Large intestine (tissue), 3 donors: ENCODE data around the gene CD300LF. TPM values are rescaled to one million over a fixed set of nuclear protein-coding genes. Genes with fewer than 3 reads are reported as not detected.

Experiments used
- DNase-seq, 2 donors: peaks; one replicate each; pipeline versions ENCODE4 v3.0.0 to v3.0.0-alpha.2; 2013
- H3K27ac ChIP-seq: one replicate; pipeline ENCODE4 v1.5.1; 2013; ENCODE audit warnings: low read length
- H3K27me3 ChIP-seq: 2 replicates; pipeline ENCODE4 v1.6.1; 2013; ENCODE audit warnings: low read length; ENCODE audit not compliant: control insufficient read depth, insufficient read depth
- H3K36me3 ChIP-seq: 2 replicates; pipeline ENCODE4 v1.6.1; 2013; ENCODE audit warnings: low read length; ENCODE audit not compliant: control insufficient read depth, insufficient read depth
- H3K4me1 ChIP-seq: one replicate; pipeline ENCODE4 v1.6.1; 2013; ENCODE audit warnings: low read length; ENCODE audit not compliant: control insufficient read depth, insufficient read depth
- H3K4me3 ChIP-seq: one replicate; pipeline ENCODE4 v1.5.1; 2013; ENCODE audit warnings: low read length
- H3K9me3 ChIP-seq: one replicate; pipeline ENCODE4 v1.6.1; 2013; ENCODE audit warnings: mild to moderate bottlenecking, low read depth, low read length, moderate library complexity; ENCODE audit not compliant: control insufficient read depth
- WGBS: methylation state at CpG from one replicate; pipeline ENCODE4 v1.1.5; 2013; ENCODE audit warnings: low lambda C conversion rate; ENCODE audit not compliant: insufficient coverage; 5-methylcytosine and 5-hydroxymethylcytosine counted together
- polyA plus RNA-seq: library from polyadenylated mRNA; unstranded; fragments of 120-200 nt; gene quantifications from one replicate; pipeline ENCODE4 v1.2.1, GENCODE V29; 2013

CD300LF gene
- polyA plus RNA-seq, 1 donor = 2.2 TPM

DNA sequence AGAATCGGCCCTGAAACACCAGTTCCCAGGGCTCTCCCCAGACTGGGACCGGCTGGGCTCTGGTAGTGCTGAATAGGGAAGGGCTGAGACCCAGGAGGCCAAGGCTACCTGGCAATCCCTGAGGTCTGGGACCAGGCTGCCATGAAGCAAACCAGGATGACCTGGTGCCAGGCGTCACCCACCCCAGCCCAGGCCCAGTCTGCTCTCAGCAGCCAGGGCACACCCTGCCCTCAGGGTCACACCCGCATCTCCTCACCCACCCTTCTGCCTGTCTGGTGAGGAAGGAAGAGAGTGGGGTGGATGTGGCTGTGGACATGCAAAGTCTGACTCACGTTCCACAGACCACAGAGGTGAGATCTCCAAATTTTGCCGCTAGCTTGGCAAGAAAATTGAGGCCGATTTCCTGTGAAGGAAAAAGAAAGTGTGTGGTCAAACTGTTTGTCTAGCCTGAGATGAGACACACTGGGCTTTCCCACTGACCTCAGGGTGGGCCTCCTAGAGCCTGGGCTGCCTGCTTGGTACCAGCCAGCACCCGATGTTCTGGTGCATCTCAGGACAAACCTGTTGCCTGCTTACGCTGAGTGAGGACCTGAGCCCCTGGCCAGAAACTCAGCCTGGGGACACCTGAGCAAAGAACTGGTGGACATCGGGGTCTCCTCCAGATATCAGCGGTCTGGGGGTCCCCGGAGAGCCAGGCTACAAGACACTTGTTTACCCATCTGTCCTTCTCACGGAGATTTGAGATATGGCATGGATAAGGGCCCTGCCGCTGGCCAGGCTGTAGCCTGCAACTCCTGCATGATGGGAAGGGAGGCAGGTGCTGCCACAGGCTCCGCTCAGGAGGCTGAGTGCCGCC is 18.0 kb upstream of the CD300LF start:
- no CpG with 5 or more reads among the region's 16 CpGs for WGBS
- Histone ChIP-seq H3K4me1 (no peaks in the 10 kb centered on the region), H3K27me3 (no peaks in the 10 kb centered on the region), H3K27ac (no peak overlapping the region), H3K4me3 (no peak overlapping the region), H3K9me3 (peaks cover 10% of the 10 kb centered on the region), H3K36me3 (no peaks in the 10 kb centered on the region)
- DNase-seq = no peak

DNA sequence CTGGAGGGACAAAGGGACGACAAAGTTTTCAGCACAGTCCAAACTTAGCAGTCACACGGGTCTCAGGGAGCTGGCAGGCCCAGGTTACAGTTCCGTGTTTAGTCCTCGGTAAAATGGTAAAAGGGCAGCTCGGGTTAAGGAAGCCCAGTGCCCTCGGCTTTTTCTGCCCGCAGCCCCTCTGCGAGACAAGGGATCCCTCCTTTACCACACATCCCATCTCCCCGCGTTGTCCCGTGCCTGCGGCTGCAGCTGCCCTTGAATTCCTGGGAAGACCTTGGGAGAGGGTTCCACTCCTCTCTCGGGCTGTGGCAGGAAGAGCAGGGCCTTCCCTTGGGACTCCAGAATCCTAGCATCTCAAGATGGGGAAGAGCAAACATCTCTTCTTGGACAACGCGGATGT is 17.1 kb upstream of the CD300LF start:
- H3K36me3 ChIP-seq = no peaks in the 10 kb centered on the region
- H3K4me3 ChIP-seq = no peak overlapping the region
- no peaks in the 10 kb centered on the region for H3K4me1 ChIP-seq
- no peaks in the 10 kb centered on the region for H3K27me3 ChIP-seq
- no peak overlapping the region for H3K27ac ChIP-seq
- no peak for DNase-seq
- H3K9me3 ChIP-seq = peaks cover 10% of the 10 kb centered on the region
- no CpG with 5 or more reads among the region's 15 CpGs for WGBS

DNA sequence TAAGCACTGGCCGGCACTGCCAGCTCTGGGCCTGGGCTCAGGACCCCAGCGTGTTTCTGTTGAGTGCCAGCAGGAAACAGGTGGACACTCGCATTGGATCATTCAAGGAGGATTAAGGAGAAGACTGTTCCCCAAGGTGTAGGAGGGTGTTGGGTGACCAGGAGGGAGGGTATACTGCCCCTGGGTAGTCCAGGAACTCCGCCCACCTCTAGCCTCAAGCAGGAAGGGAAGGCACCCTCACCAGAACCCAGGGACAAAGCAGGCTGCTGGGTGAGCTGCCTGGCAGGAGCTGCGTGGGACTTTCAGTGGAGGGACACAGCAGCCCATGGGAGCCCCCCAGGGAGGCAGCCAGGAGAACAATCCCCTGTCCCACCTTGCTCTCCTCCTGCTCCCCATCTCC is 16.6 kb upstream of the CD300LF start:
- Histone ChIP-seq H3K4me1 (no peaks in the 10 kb centered on the region), H3K27me3 (no peaks in the 10 kb centered on the region), H3K27ac (no peak overlapping the region), H3K36me3 (no peaks in the 10 kb centered on the region), H3K4me3 (no peak overlapping the region), H3K9me3 (peaks cover 10% of the 10 kb centered on the region)
- no CpG with 5 or more reads among the region's 5 CpGs for WGBS
- DNase-seq = no peak

DNA sequence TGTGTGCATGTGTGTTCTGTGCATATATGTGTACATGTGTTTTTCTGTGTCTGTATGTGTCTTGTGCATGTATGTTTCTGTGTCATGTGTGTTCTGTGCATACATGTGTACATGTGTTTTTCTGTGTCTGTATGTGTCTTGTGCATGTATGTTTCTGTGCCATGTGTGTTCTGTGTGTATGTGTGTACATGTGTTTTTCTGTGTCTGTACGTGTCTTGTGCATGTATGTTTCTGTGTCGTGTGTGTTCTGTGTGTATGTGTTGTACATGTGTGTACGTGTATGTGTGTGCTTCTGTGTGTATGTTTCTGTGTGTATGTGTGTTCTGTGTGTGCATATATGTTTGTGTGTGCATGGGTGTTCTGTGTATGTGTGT is 16.0 kb upstream of the CD300LF start:
- no peak overlapping the region for H3K27ac ChIP-seq
- 100% methylated on average over 1 of the region's 3 CpGs for WGBS
- H3K4me1 ChIP-seq = no peaks in the 10 kb centered on the region

DNA sequence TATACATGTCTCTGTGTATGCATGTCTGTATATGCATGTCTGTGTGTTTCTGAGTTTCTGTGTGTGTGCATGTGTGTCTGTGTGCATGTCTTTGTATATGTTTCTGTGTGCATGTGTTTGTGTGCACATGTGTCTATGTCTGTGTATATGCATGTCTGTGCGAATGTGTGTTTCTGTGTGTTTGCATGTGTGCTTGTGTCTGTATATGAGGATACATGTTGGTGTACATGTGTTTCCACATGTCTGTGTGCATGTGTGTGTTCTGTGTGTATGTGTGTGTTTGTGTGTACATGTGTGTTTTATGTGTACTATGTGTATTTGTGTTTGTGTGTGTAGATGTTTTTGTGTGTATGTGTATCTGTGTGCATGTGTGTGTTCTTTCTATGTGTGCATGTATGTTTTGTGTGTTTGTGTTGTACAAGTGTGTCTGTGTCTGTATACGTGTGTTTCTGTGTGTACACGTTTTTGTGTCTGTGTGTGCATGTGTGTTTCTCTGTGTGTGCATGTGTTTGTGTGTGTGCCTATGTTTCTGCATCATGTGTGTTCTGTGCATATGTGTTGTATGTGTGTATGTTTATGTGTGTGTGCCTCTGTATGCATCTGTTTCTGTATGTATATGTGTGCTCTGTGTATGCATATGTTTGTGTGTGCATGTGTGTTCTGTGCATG is 15.4 kb upstream of the CD300LF start:
- no peak for DNase-seq
- no peak overlapping the region for H3K4me3 ChIP-seq
- WGBS = no CpG with 5 or more reads among the region's 3 CpGs
- H3K9me3 ChIP-seq = peaks cover 10% of the 10 kb centered on the region
- no peak overlapping the region for H3K27ac ChIP-seq
- no peaks in the 10 kb centered on the region for H3K27me3 ChIP-seq
- H3K4me1 ChIP-seq = no peaks in the 10 kb centered on the region
- H3K36me3 ChIP-seq = no peaks in the 10 kb centered on the region

More for the DNA sequence above, 16.0 kb upstream of the CD300LF start:
- DNase-seq = no peak
- H3K36me3 ChIP-seq = no peaks in the 10 kb centered on the region
- no peak overlapping the region for H3K4me3 ChIP-seq
- peaks cover 10% of the 10 kb centered on the region for H3K9me3 ChIP-seq
- no peaks in the 10 kb centered on the region for H3K27me3 ChIP-seq

DNA sequence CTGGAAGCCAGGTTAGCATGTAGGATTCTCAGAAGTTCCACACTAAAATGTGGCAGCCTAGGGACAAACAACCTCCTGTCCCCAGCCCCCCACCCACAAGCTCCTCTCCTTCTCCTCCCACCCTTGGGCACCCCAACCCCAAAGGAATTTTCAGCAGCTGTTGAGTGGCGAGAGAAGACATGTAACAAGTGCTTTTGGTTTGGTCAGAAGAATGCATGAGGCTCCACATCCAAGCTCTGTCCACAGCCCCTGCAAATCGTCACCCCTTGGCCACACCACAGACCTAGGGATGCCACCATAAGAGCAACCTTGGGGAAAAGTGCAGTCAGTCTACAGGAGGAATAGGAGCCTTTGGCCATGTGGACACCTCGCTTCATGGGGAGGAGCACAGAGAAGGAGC is 12.4 kb upstream of the CD300LF start:
- DNase-seq = no peak
- no peak overlapping the region for H3K4me3 ChIP-seq
- no peaks in the 10 kb centered on the region for H3K4me1 ChIP-seq
- H3K27me3 ChIP-seq = no peaks in the 10 kb centered on the region
- H3K27ac ChIP-seq = no peak overlapping the region
- H3K36me3 ChIP-seq = no peaks in the 10 kb centered on the region
- H3K9me3 ChIP-seq = peaks cover 10% of the 10 kb centered on the region
- no CpG with 5 or more reads among the region's 3 CpGs for WGBS

DNA sequence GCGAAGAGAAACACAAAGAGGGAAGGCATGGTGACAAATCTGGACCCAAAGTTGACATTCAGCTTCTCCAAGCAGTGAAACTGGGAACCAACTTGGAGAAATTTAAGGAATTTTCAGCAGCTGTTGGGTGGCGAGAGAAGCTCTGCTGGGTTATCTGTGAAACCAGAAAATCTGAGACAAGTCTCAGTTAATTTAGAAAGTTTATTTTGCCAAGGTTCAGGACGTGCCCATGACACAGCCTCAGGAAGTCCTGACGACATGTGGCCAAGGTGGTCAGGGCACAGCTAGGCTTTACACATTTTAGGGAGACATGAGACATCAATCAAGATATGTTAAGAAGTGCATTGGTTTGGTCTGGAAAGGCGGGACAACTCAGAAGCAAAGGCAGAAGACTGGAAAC is 11.2 kb upstream of the CD300LF start:
- H3K9me3 ChIP-seq = peaks cover 10% of the 10 kb centered on the region
- H3K27ac ChIP-seq = no peak overlapping the region
- H3K4me3 ChIP-seq = no peak overlapping the region
- no peak for DNase-seq
- WGBS = 86% methylated on average over 1 of the region's 5 CpGs
- no peaks in the 10 kb centered on the region for H3K27me3 ChIP-seq
- no peaks in the 10 kb centered on the region for H3K36me3 ChIP-seq
- H3K4me1 ChIP-seq = no peaks in the 10 kb centered on the region

DNA sequence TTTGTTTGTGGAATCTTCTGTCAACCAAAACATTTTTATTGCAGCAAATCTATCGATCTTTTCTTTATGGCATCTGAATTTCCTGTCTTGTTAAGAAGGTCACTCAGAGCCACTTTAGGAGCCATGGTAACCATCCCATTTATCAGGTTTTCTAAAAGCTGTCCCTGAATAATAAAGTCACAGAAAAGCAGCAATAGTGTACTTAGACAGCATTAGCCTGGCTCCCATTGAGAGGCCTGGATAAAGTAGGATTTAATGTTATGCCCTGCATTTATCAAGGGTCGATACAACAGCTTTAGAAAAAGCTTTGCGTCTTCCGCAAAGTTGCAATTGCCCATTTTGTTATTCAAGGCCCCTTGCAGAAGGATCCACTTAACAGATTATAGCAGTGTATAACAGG is 10.1 kb upstream of the CD300LF start:
- Histone ChIP-seq H3K4me3 (no peak overlapping the region), H3K36me3 (no peaks in the 10 kb centered on the region), H3K9me3 (peaks cover 3% of the 10 kb centered on the region), H3K4me1 (no peaks in the 10 kb centered on the region), H3K27ac (no peak overlapping the region), H3K27me3 (no peaks in the 10 kb centered on the region)
- no peak for DNase-seq
- no CpG with 5 or more reads among the region's 4 CpGs for WGBS

DNA sequence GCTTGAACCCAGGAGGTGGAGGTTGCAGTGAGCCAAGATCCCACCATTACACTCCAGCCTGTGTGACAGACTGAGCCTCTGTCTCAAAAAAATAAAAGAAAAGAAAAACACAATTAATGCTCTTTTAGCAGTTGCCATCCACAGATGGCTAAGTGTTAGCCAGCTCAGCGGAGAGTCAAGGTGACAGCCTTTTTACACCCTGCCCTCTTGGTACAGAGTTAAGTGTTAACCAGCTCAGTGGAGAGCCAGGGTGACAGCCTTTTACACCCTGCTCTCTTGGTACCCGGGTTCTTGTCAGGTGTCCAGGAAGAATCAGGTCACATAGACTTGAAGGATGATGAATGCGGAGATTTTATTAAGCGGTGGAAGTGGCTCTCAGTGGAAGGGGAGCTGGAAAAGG is 7.8 kb upstream of the CD300LF start:
- H3K27ac ChIP-seq = no peak overlapping the region
- H3K27me3 ChIP-seq = no peaks in the 10 kb centered on the region
- no peaks in the 10 kb centered on the region for H3K36me3 ChIP-seq
- WGBS = no CpG with 5 or more reads among the region's 4 CpGs
- peaks cover 3% of the 10 kb centered on the region for H3K9me3 ChIP-seq
- no peak overlapping the region for H3K4me3 ChIP-seq
- no peak for DNase-seq
- H3K4me1 ChIP-seq = no peaks in the 10 kb centered on the region

DNA sequence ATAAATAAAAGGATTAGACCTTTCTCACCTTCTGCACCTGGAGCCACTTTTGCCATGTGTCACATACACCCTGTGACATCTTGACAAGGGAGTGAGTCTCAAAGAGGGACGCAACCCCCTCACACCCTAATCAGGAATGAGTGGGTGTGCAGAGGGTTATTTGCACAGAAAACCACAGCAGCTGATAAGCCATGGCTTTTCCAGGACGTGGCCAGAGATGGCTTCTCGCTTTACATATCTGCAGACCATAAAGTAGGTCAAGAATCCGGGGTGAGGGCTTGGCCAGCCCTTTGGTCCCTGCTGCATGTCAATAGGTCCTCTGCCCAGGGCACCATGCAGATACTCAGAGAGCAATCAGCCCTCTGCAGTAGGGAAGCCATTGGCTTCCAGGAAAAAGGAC is 2.4 kb upstream of the CD300LF start:
- DNase-seq = peak in 1 of 2 donors; percentile 37
- Histone ChIP-seq H3K4me3 (no peak overlapping the region), H3K27ac (no peak overlapping the region), H3K4me1 (no peaks in the 10 kb centered on the region), H3K36me3 (no peaks in the 10 kb centered on the region), H3K27me3 (peaks cover 2% of the 10 kb centered on the region), H3K9me3 (no peaks in the 10 kb centered on the region)
- WGBS = no CpG with 5 or more reads among the region's 4 CpGs
